ENCODE results near the gene SLC25A20.
"Not testable (repeated sequence)": the region's sequence is repeated elsewhere in the genome, so short reads cannot be mapped to it uniquely, and the experiment has no call there.

SLC25A20 gene

GRCh38 chr3:48898383-48899234 is at the start of gene SLC25A20:
Gene SLC25A20 (minus strand): TSS chr3:48898882. CDS start chr3:48898794, 88 bp downstream.
- DNase-seq (ENCODE audit: low read depth): peak; percentile 84

GRCh38 chr3:48945891-48946549 is 47.3 kb upstream of the SLC25A20 start:
- DNase-seq (ENCODE audit: low read depth): no peak

- no peak for DNase-seq (ENCODE audit: low read depth)
Measured at GRCh38 chr3:48945432-48945831, 46.8 kb upstream of the SLC25A20 start.

- no peak for DNase-seq (ENCODE audit: low read depth)
Measured at GRCh38 chr3:48938689-48939088, 40.0 kb upstream of the SLC25A20 start.

GRCh38 chr3:48938156-48938555 is 39.5 kb upstream of the SLC25A20 start:
- no peak for DNase-seq (ENCODE audit: low read depth)

GRCh38 chr3:48935530-48935929 is 36.8 kb upstream of the SLC25A20 start:
- DNase-seq (ENCODE audit: low read depth): no peak

GRCh38 chr3:48934333-48934991 is 35.8 kb upstream of the SLC25A20 start:
- DNase-seq (ENCODE audit: low read depth): no peak

- DNase-seq (ENCODE audit: low read depth): no peak
Measured at GRCh38 chr3:48931944-48932580, 33.4 kb upstream of the SLC25A20 start.

- no peak for DNase-seq (ENCODE audit: low read depth)
Measured at GRCh38 chr3:48930590-48930989, 31.9 kb upstream of the SLC25A20 start.

- no peak for DNase-seq (ENCODE audit: low read depth)
Measured at GRCh38 chr3:48929358-48930035, 30.8 kb upstream of the SLC25A20 start.

- no peak for DNase-seq (ENCODE audit: low read depth)
Measured at GRCh38 chr3:48928679-48929078, 30.0 kb upstream of the SLC25A20 start.

GRCh38 chr3:48927928-48928327 is 29.2 kb upstream of the SLC25A20 start:
- no peak for DNase-seq (ENCODE audit: low read depth)

GRCh38 chr3:48926425-48927392 is 28.0 kb upstream of the SLC25A20 start:
- no peak for DNase-seq (ENCODE audit: low read depth)

GRCh38 chr3:48919215-48920138 is 20.8 kb upstream of the SLC25A20 start:
- peak; percentile 38 for DNase-seq (ENCODE audit: low read depth)

GRCh38 chr3:48918388-48919214 is 19.9 kb upstream of the SLC25A20 start, which contains the start of gene ARIH2:
Gene ARIH2 (plus strand): TSS chr3:48918842. CDS start chr3:48927559, 8,717 bp downstream.
- peak; percentile 79 for DNase-seq (ENCODE audit: low read depth)

GRCh38 chr3:48915296-48915695 is 16.6 kb upstream of the SLC25A20 start:
- no peak for DNase-seq (ENCODE audit: low read depth)

GRCh38 chr3:48907026-48907425 is 8.3 kb upstream of the SLC25A20 start:
- DNase-seq (ENCODE audit: low read depth): not testable (repeated sequence)

GRCh38 chr3:48899273-48899672 is 591 bp upstream of the SLC25A20 start:
- DNase-seq (ENCODE audit: low read depth): no peak

Measured in activated gamma-delta T cell treated with anti-CD3 and anti-CD28 coated beads, Interleukin-2, amount 50 U/mL, for 16 hours (primary cell).